GM04503 (cell line): Measurements from ENCODE around the gene ADAMTS2.

ENCODE experiments used
- DNase-seq: peaks from one replicate; pipeline ENCODE4 v3.0.0-alpha.2; 2012; ENCODE audit warnings: low read depth

ADAMTS2 gene

DNA sequence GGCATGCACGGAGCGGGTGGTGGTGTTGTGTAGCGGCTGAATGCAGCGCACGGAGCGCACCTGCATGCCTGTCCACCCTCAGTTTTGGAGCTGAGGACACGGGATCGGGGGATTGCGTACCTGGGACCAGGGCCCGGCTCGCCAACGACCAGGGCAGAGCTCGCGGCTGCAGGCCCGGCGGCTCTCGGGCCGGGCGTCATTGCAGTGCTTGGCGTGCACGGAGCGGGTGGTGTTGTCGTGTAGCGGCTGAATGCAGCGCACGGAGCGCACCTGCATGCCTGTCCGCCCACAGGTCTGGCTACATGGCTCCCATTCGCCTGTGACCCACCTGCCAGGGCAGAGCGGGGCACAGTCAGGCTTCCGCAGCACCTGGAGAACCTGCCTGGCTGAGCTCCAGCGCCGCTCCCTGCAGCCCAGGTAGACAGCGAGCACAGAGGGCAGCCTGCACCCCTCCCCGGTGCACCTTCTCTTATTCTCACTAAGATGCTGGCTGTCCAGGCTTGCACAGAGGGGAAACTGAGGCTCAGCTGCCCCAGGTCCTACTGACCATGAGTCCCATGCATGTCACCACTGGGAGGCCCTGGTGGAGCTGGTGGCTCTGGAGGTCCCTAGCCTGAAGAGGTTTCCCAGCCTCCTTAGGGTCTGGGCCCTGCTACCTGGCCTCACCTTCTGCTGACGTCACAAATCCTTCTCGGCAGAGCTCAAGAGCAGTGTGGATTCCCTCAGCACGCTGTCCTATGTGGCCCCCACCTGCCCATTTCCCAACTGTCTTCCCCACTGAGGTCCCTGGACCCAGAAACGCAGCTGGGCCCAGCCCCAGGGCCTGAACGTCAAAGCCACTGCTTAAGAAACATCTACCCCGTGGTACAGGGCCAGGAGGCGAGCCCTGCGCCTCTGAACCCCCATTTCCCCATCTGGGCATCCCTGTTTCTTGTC is 220.1 kb downstream of the ADAMTS2 start:
- no peak for DNase-seq

DNA sequence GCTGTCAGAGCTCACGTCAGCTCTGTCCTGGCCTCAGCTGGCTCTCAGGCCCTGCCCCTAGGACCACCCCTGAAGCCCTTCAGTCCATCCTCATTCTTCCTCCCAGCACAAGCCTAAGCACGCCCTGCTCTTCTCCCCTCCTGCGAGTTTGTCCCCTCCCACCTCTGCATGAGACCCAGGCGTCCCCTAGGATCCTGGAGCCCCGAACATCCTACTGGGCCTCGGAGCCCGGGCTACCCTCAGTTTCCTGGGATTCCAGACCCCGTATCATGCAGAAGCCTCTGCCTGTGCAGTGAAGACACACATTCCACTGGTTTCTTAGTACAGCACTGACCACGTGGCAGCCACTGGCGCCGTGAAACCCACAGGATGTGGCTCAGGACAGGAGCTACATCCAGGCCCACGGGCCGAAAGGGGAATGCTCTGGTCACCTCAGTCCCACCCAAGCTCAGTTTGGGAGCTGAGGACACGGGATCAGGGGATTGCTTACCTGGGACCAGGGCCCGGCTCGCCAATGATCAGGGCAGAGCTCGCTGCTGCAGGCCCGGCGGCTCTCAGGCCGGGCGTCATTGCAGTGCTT is 220.9 kb downstream of the ADAMTS2 start:
- DNase-seq: no peak

DNA sequence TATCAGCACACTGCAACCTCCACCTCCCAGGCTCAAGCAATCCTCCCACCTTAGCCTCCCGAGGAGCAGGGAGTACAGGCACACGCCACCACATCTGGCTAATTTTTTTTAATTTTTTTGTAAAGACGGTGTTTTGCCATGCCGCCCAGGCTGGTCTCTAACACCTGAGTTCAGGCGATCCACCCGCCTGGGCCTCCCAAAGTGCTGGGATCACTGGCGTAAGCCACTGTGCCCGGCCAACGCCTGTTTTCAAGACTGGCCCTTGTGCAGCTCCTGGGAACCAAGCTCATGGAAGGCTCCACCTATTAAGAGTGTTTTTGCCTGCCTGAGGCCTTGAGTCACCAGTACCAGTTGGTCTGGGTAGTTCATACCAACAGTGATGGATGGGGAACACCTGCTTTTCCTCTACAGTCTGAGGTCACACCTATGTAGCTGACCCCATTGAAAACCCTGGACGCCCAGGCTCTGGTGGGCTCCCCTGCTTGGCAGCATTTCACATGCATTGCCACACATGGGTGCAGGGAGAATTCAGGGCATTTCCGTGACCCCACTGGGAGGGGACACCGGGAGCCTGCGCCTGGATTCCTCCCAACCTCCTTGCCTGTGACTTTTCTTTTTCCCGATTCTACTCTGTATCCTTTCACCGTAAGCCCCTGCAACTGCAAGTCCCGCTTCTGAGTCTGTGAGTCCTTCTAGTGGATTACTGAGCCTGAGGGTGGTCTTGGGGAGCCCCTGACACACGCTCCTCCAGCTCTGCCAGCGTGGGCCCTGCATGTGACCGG is 221.6 kb downstream of the ADAMTS2 start:
- no peak for DNase-seq

DNA sequence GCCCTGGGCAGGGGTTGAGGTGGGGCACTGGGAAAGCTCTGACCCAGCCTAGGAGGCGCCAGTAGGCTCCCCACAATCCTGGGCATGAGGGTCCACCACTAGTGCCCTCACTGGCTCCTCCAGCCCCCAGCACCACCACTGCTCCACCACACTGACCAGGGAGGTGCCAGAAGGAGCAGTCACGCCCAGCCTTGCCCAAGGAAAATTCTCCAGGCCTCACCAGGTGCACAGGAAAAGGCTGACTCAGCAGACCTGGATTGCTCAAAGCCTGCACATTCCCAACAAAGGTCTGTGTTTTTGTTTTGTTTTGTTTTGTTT is 222.2 kb downstream of the ADAMTS2 start:
- no peak for DNase-seq

DNA sequence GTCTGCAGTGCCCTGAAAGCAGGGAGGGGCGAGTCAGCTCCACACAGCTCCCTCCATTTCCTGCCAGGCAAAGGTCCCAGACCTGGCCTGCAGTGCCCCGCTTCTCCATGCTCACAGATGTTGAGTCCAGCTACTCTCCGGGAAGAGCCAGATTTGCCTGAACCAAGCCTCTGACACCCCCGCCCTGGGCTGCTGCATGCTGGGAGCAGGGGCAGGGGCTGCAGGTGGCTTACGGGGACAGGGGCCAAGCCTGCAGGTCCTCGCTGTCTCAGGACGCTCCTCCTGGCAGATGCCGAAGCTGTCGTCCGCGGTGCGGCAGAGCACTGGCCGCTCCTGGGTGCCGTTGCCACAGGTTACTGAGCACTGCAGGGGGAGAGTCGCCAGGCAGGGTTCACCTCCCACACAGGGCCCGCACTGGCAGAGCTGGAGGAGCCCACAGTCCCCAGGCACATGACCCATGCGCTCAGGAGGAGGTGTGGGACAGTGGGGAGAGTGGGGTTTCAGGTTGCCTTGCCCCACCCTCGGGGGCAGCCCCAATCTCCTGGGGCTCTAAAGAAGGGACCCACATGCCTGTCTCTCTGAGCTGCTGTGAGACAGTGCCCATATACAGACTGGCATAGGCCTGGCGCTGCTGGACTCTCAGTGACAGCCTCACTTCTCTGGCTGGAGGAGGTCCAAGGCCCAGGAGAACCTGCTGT is 222.7 kb downstream of the ADAMTS2 start:
- DNase-seq: no peak

DNA sequence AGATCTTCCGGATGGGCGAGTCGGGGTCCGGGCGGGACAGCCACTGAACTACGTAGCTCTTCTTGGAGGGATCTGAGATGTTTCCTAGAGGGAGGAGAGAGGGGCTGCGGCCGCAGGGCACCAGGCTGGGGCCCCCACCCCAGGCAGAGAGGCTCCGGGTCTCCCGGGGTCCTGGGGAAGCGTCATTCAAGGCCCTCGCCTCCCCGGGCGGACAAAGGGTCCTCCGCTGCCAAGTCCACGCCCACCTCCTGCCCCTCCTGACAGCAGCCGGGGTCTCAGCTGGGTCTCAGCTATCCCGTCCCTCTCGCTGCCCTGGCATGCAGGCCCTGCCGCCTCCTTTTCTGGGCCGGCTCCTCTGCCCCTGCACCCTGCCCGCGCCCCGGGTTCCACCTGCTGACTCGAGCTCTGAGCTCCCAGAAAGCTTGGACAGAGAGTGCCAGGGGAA is 223.6 kb downstream of the ADAMTS2 start:
- no peak for DNase-seq

DNA sequence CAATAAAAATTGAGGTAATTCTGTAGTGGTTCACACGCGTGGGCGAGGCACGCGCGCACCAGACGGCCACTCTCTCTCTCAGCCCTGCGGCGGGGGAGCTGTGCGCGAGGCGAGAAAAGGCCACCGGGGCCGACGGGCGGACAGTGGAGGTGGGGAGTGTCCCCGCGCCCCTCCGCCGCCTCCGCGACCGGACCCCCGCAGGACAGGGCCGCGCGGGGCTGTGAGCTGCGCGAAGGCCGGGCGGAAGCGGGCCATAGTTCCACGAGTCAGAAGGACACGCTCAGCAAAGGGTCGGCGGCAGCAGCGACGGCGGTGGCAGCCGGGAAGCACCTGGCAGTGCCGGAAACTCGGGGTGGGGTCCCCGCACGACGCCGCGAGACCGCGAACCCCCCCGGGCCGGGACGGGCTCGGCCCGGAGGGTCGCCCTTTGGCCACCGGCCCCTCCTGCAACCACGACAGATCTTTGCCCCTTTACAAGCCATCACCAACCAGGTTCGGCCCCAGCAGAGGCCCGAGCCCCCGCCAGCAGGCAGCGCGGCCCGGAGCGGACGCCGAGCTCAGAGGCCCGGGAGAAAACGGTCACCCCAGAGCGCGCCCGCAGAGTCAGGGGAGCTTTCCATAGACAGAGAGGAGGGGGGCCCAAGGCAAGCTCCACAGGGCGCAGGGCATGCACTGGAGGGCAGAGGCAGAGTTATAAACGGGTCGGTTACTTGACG is 224.2 kb downstream of the ADAMTS2 start:
- DNase-seq: no peak

DNA sequence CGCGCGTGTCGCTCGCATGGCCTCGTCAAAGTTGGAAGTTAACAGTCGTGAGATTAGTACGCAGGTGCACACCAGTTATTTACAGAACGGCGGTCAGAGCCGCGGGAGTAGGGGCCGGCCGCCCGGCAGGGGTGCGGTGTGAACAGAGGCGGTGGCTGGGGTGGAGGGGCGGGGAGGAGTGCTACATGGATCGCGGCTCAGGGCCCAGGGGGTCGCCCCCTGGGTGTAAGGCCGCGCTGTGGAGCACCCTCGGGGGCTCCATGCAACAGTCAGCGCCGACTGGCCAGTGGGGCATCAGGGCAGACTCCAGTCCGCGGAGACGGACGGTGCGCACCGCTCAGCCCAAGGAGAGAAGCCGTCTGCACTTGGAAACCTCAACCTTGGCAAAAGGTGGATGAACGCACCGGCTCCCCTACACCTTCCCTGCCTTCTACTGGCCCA is 224.8 kb downstream of the ADAMTS2 start:
- no peak for DNase-seq

DNA sequence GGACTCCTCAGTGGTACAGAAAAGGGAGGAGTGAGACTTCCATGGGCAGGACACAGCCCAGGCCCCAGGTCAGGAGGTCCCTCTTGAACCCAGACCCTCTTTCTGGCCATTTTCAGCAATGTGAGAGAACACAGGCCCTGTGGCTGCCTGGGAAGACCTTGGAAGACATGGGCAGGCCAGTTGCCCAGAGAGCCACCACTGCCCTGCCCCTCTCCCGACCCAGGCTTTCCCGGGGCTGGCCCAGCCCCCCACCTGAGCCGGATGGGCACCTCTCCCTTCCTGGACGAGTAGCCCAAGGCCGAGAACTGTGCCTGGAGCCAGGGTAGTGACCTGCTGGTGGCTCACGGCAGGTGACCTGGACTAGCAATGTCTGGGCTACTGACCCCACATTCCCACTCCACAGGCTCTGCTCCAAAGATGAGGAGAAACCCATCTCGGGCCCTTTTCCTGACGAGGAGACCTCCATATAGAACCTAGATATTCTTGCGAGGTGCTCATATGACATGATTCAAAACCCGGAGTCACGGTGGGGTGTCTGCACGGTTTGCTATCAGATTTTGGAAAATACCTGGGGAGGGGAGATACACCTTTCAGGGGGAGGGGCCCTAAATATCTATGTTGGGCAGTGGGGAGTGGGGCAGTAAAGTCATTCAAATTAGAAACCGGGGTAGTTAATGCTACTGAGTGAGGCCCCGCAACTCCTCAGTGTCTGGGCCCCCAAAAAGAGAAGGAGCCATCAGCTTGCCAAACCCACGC is 225.7 kb downstream of the ADAMTS2 start:
- DNase-seq: no peak

DNA sequence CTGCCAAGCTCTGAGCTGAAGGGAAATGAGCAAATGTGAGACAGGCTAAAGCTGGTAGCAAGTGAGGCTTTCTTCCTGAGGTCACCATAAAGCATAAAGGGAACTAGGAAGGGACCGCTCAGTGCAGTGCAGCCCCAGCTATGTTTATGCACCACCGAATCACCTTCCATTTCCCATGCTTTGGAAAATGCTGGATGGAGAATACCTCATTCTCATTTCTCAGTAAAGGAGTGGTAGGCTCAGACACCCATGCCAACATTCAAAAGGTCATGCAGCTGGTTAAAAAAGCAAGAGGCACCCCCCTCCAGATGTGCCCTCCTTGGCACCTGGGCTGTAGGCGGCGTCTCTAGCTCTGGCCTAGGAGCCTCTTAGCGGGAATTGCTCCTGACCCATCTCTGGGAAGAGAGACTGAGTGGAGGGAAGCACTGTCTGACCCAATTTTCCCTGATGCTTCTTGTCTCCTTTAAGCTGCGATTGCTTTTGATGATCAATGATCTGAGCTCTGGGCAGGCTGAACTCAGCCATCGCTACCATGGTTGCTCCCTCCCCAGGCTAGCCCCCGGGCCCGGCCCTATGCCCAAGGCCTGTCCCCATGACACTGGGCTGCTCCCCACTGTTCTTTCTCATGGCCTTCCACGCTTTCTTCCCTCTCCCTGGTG is 226.4 kb downstream of the ADAMTS2 start:
- DNase-seq: no peak

DNA sequence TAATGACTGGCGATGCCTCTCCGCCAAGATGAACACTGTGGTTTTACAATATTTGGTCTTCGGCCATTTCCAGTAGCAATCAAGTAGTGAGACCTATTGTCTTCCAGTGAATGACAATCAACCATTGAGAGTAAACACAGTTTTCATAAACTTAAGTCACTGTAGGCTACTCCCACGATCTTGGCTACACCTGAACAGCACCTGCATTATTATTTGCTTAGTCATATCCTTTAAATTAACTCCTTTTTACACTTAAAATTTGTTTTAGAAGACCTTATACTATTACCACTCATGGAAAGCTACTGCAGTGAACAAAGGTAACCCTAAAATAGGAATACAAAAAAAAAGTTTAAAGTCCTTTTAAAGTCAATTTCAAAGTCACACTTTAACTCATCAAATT is 226.9 kb downstream of the ADAMTS2 start:
- DNase-seq: no peak

DNA sequence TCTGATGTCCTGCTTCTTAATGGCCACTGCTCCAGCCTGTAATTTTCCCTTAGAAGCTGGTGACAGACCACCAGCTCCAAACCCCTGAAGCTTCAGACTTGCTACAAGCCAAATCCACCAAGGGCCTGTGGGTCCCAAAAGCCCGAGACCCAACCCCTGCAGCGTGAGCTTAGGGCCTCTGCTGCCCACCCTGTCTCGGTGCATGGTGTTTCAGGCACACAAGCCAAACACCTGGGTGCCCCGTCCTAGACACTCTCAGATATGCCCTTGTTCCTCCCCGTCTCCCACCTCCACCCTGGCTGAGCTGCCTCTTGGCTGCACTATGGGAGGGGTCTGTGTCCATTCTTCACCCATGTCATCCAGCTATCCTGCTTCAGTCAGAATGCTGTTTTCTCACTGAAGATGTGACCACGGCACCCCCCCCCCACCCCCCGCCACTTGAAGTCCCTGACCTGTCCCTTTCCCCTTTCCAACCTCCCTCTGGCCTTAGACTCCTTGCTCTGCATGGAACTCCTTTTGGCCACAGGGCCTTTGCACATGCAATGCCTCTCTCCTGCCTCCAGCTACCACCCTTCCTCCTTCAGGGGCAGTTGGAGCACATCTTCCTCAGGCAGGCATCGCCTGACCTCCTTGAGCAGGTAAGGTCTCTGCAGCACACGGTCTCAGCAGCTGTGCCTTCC is 229.3 kb downstream of the ADAMTS2 start:
- no peak for DNase-seq

DNA sequence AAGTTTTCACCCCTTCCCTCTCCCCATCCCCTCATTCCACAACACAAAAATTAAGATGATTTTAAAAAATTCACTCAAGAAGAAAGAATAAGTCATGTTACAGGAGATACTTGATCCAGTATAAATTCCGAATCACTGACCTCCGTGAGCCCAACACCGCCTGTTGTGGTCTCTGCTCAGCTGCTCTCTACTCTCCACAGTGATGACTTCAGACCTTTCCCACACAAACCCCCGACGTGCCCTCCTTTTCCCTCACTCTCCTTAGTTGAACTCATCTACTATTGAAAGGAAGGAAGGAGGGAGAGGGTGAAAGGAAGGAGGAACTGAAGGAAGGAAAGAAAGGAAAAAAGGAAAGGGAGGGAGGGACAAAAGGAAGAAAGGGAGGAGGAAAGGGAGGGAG is 230.0 kb downstream of the ADAMTS2 start:
- no peak for DNase-seq

DNA sequence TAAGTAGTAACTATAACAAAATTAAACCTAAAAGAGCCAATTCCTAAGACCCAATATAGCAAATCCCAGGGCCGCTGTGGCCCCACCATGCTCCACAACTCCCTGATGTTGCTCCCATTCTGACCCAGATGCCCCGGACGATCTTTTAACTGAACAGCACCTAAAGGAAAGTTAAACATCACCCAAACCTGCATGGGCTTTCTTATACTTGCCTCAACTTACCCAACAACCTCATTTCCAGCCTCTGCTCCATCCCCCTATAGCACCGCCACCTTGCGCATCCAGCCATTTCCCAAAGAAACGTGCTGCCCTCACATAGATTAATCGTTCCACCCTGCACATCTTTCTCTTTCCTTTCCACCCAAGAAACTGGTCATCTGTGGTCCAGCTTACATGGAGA is 230.5 kb downstream of the ADAMTS2 start:
- no peak for DNase-seq

DNA sequence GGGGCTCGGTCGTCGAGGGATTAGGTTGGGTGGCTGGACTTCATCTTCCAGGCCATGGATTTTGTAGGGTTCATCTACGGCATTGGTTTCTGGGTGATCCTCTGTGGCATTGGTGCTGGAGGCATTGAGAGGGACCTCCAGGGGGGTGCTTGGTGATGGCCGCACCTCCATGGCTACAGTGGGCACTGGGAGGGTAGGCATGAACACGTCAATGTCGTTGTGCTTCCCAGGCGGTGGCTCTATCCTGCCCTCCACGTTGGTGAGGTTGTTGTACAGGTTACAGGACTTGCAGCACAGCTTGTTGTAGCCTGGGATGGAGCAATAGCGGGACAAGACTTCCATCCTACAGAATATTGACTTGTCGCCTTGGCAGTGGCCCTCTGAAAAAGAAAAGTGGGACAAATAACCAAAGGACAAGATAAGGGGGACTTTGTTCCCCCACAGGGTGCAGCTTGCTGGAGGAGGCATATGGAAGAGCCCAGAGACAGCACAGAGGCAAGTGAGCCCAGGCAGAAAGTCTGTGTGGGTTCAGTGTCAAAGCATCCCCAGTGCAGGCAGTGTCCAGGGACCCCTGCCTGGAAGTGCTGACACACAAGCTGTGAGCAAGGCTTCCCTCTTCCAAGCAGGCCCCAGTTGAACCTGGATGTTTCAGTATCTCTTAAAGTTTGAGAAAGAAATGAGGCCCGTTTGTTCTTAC is 231.2 kb downstream of the ADAMTS2 start:
- no peak for DNase-seq

DNA sequence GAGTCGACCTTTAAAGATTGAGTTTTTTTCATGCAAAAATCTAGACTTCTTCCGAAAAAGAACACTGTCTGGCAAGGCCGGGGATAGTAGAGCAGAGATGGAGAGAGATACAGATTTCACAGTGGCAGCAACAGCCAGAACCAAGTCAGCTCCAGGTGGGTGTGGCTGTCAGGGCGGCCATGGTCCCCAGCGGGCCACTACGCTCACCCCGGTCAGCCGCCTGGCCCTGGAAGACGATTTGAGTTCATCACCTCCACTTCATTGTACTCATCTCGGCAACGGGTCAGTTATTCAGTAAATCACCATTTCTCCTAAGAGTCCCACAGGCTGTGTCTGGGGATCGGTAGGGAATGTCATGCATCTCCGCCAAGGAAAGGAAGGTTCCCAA is 232.1 kb downstream of the ADAMTS2 start:
- no peak for DNase-seq

DNA sequence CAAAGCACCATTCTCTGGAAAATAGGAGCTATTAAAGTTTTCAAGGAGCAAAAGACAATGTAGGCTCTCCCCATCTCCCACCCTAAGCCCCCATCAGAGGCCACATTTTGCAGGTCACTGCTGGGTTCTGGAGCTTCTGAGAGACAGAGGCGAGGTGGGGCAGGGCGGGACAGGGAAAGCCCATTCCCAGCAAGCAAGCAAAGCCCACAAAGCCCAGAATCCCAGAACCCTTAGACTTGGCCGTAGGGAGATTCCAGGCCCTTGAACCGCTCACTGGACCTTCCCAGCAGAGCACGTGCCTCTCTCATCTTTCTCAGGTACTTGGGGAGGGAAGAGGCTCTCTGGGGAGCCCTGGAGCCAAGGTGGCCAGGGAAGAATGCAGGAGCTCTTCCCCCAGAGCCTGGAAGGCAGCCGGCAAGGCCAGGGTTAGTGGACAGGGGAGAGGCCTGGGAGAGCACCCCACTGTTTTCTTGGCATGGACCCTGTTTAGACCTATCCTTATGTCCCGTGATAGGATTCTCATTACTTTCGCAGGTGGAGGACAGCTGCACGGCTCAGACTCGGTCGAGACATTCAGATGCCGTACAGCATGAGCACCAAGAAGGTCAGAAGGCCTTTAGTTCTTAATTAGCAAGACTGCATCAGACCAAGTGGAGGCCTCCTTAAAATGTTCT is 232.7 kb downstream of the ADAMTS2 start:
- no peak for DNase-seq
